Measurements from ENCODE around the gene CCDC18.

- no peak for TF ChIP-seq CTCF (IDR thresholded peaks at IDR 0.05 in 8 of 11, conservative IDR thresholded peaks at IDR 0.05 in 3 of 11)
- no peak for TF ChIP-seq POLR2AphosphoS5 (IDR thresholded peaks at IDR 0.05)
- TF ChIP-seq POLR2A (IDR thresholded peaks at IDR 0.05), result no peak
Measured at GRCh38 chr1:93140106-93140505, 40.4 kb upstream of the CCDC18 start.

All from spleen (tissue), 7 donors.